Measurements from ENCODE around the gene IL33. TPM values are rescaled to one million over a fixed set of nuclear protein-coding genes. Genes with fewer than 3 reads are reported as not detected.
A peak's percentile ranks its signal among the peaks of the same experiment; 100 is the strongest.

The IL33 gene
- total RNA-seq, 1 experiment from 2014 or later, result not detected

- Histone ChIP-seq H2AFZ (ENCODE audit: low read depth, low read length, poor library complexity, severe bottlenecking) (peak overlapping the region; percentile 30), H3K4me2 (ENCODE audit: low read length) (no peak overlapping the region), H3K36me3 (ENCODE audit: control insufficient read depth in 1 of 2, insufficient read depth in 2 of 2, low read length in 2 of 2) (no peaks in the 10 kb centered on the region), H4K20me1 (ENCODE audit: insufficient read depth) (no peaks in the 10 kb centered on the region), H3K9me2 (ENCODE audit: insufficient read depth) (no peaks in the 10 kb centered on the region), H3K4me1 (ENCODE audit: control insufficient read depth in 1 of 2, insufficient read depth in 2 of 2, low read length in 2 of 2) (peaks cover 3 to 6% of the 10 kb centered on the region in 2 experiments; a peak in 1 of 4 replicates), H3K9ac (ENCODE audit: low read length) (no peak overlapping the region), H3K4me3 (replicated peaks in 1 of 2; ENCODE audit: low read depth in 1 of 2, low read length in 2 of 2) (no peak overlapping the region), H3K27ac (ENCODE audit: low read depth, low read length) (no peak overlapping the region), H3K79me2 (ENCODE audit: insufficient read depth, low read length) (no peaks in the 10 kb centered on the region), H3K9me3 (ENCODE audit: control insufficient read depth in 1 of 2, insufficient read depth in 1 of 2, low read depth in 1 of 2, low read length in 2 of 2) (no peaks in the 10 kb centered on the region), H3K27me3 (ENCODE audit: insufficient read depth, low read length) (no peaks in the 10 kb centered on the region)
- no peak for DNase-seq (ENCODE audit: low read depth, low spot score)
- no TSS peak for BruUV-seq (replicated peaks)
- ChIA-PET POLR2A (no interaction called here), CTCF (interaction anchor here (1.1 kb wide), 1 partner anchor 247 kb away, joined by 7 read pairs; no protein-coding TSS in a partner anchor), RAD21 (ENCODE audit: low non-redundant PET in 1 of 2, low total read pairs in 2 of 2, uncharacterized antibody in 2 of 2, unreplicated experiment in 2 of 2) (no interaction called here)
- no peak for TF ChIP-seq TCF7L2 (IDR thresholded peaks at IDR 0.05; ENCODE audit: borderline replicate concordance, extremely low read depth, insufficient read depth, insufficient read length)
- TF ChIP-seq EZH2 (IDR thresholded peaks at IDR 0.05), result no peak
- TF ChIP-seq CTCF (IDR thresholded peaks at IDR 0.05 in 2 of 3, conservative IDR thresholded peaks at IDR 0.05 in 1 of 3; ENCODE audit: borderline replicate concordance in 1 of 3, insufficient read depth in 1 of 3, low read depth in 2 of 3, low read length in 2 of 3), result no peak
- TF ChIP-seq EZH2phosphoT487 (IDR thresholded peaks at IDR 0.05; ENCODE audit: borderline replicate concordance), result no peak
- no peak for TF ChIP-seq RAD21 (IDR thresholded peaks at IDR 0.05; ENCODE audit: low read depth)
- no peak for TF ChIP-seq MAX (IDR thresholded peaks at IDR 0.05)
- TF ChIP-seq EGR1 (IDR thresholded peaks at IDR 0.05; ENCODE audit: low read depth), result no peak
- ATAC-seq, result no peak
- intact Hi-C loops (cut with micrococcal nuclease), result no loop called here
Observed at GRCh38 chr9:6301858-6302257, 86.3 kb downstream of the IL33 start.

GRCh38 chr9:6302417-6302816 lies 86.8 kb downstream of the IL33 start:
- intact Hi-C loops (cut with micrococcal nuclease), result no loop called here
- Histone ChIP-seq H3K9me2 (ENCODE audit: insufficient read depth) (no peaks in the 10 kb centered on the region), H3K4me2 (ENCODE audit: low read length) (no peak overlapping the region), H2AFZ (ENCODE audit: low read depth, low read length, poor library complexity, severe bottlenecking) (no peak overlapping the region), H4K20me1 (ENCODE audit: insufficient read depth) (no peaks in the 10 kb centered on the region), H3K4me3 (replicated peaks in 1 of 2; ENCODE audit: low read depth in 1 of 2, low read length in 2 of 2) (no peak overlapping the region), H3K27ac (ENCODE audit: low read depth, low read length) (no peak overlapping the region), H3K36me3 (ENCODE audit: control insufficient read depth in 1 of 2, insufficient read depth in 2 of 2, low read length in 2 of 2) (no peaks in the 10 kb centered on the region), H3K9ac (ENCODE audit: low read length) (no peak overlapping the region), H3K27me3 (ENCODE audit: insufficient read depth, low read length) (no peaks in the 10 kb centered on the region), H3K9me3 (ENCODE audit: control insufficient read depth in 1 of 2, insufficient read depth in 1 of 2, low read depth in 1 of 2, low read length in 2 of 2) (no peaks in the 10 kb centered on the region), H3K79me2 (ENCODE audit: insufficient read depth, low read length) (no peaks in the 10 kb centered on the region), H3K4me1 (ENCODE audit: control insufficient read depth in 1 of 2, insufficient read depth in 2 of 2, low read length in 2 of 2) (peaks cover 3 to 6% of the 10 kb centered on the region in 2 experiments; a peak in 1 of 4 replicates)
- RAD21 ChIA-PET (ENCODE audit: low non-redundant PET in 1 of 2, low total read pairs in 2 of 2, uncharacterized antibody in 2 of 2, unreplicated experiment in 2 of 2), result no interaction called here
- DNase-seq (ENCODE audit: low read depth, low spot score), result no peak
- ATAC-seq, result no peak
- POLR2A ChIA-PET, result no interaction called here
- BruUV-seq (replicated peaks), result no TSS peak
- TF ChIP-seq ZBTB33 (IDR thresholded peaks at IDR 0.05; ENCODE audit: extremely low read depth, insufficient replicate concordance, low read length), result no peak
- no peak for TF ChIP-seq EZH2 (IDR thresholded peaks at IDR 0.05)
- TF ChIP-seq EGR1 (IDR thresholded peaks at IDR 0.05; ENCODE audit: low read depth), result no peak
- no peak for TF ChIP-seq CTCF (IDR thresholded peaks at IDR 0.05 in 2 of 3, conservative IDR thresholded peaks at IDR 0.05 in 1 of 3; ENCODE audit: borderline replicate concordance in 1 of 3, insufficient read depth in 1 of 3, low read depth in 2 of 3, low read length in 2 of 3)
- CTCF ChIA-PET, result no interaction called here

Measured in HCT116 (cell line).